Esophagus squamous epithelium (tissue), 5 donors: Measurements from ENCODE around the gene CMBL. TPM values are rescaled to one million over a fixed set of nuclear protein-coding genes. Genes with fewer than 3 reads are reported as not detected.
A peak's percentile ranks its signal among the peaks of the same experiment; 100 is the strongest.

Experiments used
- DNase-seq: peaks from one replicate; lab custom pipeline; 2025; lab: John Stamatoyannopoulos, UW
- H3K27ac ChIP-seq, 4 donors: fragments of 200-600 bp; sonication (generic); one replicate each; pipeline ENCODE4 v1.5.1; 2016 to 2019; ENCODE audit warnings: mild to moderate bottlenecking in 1 of 4
- H3K27me3 ChIP-seq, 4 donors: fragments of 200-600 bp; sonication (generic); 1 replicate in 3 of 4; 2 replicates in 1 of 4; pipeline versions ENCODE4 v1.5.1 to v1.6.0; 2017 to 2021; ENCODE audit warnings: antibody characterized with exemption in 1 of 4
- H3K36me3 ChIP-seq, 3 donors: fragments of 200-600 bp; sonication (generic); one replicate each; pipeline ENCODE4 v1.5.1; 2016 to 2019
- H3K4me1 ChIP-seq, 3 donors: fragments of 200-600 bp; sonication (generic); one replicate each; pipeline ENCODE4 v1.5.1; 2017 to 2019
- H3K4me3 ChIP-seq, 4 donors: fragments of 200-600 bp; sonication (generic); 1 replicate in 3 of 4; 2 replicates in 1 of 4; pipeline ENCODE4 v1.5.1; 2016 to 2019; ENCODE audit warnings: mild to moderate bottlenecking in 2 of 4, moderate library complexity in 1 of 4
- H3K9me3 ChIP-seq, 3 donors: fragments of 200-600 bp; sonication (generic); one replicate each; pipeline ENCODE4 v1.5.1; 2016 to 2019
- CTCF ChIP-seq, 6 experiments: fragments of 450-650 bp in 4 of 6; fragments of 200-600 bp in 2 of 6; sonication (generic) in 2 of 6; IDR thresholded peaks; one replicate each; pipeline ENCODE4 v1.5.1; 2016 to 2019; ENCODE audit warnings: antibody characterized with exemption in 6 of 6, mild to moderate bottlenecking in 4 of 6, moderate library complexity in 4 of 6
- POLR2A ChIP-seq, 4 donors: fragments of 450-650 bp; IDR thresholded peaks; one replicate each; pipeline ENCODE4 v1.6.1; 2017; ENCODE audit warnings: antibody characterized with exemption in 4 of 4, mild to moderate bottlenecking in 4 of 4, moderate library complexity in 3 of 4
- WGBS, 2 donors: methylation state at CpG; one replicate each; pipeline ENCODE4 v1.1.5; 2018; 5-methylcytosine and 5-hydroxymethylcytosine counted together
- intact Hi-C: fragments of 100-400 bp; cut with DNase I; formaldehyde crosslinking; loops from one replicate; pipeline ENCODE4 v1.15.0; 2022
- total RNA-seq, 4 donors: library from RNA; depleted of rRNA; stranded (reverse); fragments of >200 nt; gene quantifications; one replicate each; pipeline ENCODE4 v1.1.0, GENCODE V29; 2016
- donor health status: DM: yes; HTN: yes; CAD: no.

Gene CMBL
- total RNA-seq, 4 donors from 2014 or later = 1.1 to 2.1 (median 1.8) TPM

GRCh38 chr5:10331341-10331796 is 23.7 kb upstream of the CMBL start:
- Histone ChIP-seq H3K4me3 (no peak overlapping the region), H3K27me3 (peaks cover 0 to 25% (median 0%) of the 10 kb centered on the region in 4 donors), H3K9me3 (no peaks in the 10 kb centered on the region), H3K27ac (peak overlapping the region in 3 of 4 donors; percentile 20 to 68 (median 62)), H3K36me3 (no peaks in the 10 kb centered on the region), H3K4me1 (peaks cover 7 to 49% (median 22%) of the 10 kb centered on the region in 3 donors)
- no peak for DNase-seq
- TF ChIP-seq POLR2A (IDR thresholded peaks at IDR 0.05) (no peak), CTCF (IDR thresholded peaks at IDR 0.05) (no peak)
- WGBS, 2 donors = 59 to 62% methylated on average over 7 of the region's 7 CpGs
- intact Hi-C loops = no loop called here

GRCh38 chr5:10330511-10331230 is 23.0 kb upstream of the CMBL start:
- H3K27me3 ChIP-seq = peaks cover 0 to 25% (median 0%) of the 10 kb centered on the region in 4 donors
- no peak for DNase-seq
- TF ChIP-seq POLR2A (IDR thresholded peaks at IDR 0.05) = no peak
- TF ChIP-seq CTCF (IDR thresholded peaks at IDR 0.05) = no peak
- H3K4me3 ChIP-seq = no peak overlapping the region
- H3K27ac ChIP-seq = peak overlapping the region; percentile 1 to 68 (median 41)
- H3K36me3 ChIP-seq = no peaks in the 10 kb centered on the region
- intact Hi-C loops = no loop called here
- peaks cover 7 to 49% (median 22%) of the 10 kb centered on the region in 3 donors for H3K4me1 ChIP-seq
- 42 to 56% methylated on average over 8 to 10 of the region's 10 CpGs for WGBS, 2 donors
- no peaks in the 10 kb centered on the region for H3K9me3 ChIP-seq

GRCh38 chr5:10329820-10330481 is 22.2 kb upstream of the CMBL start:
- TF ChIP-seq POLR2A (IDR thresholded peaks at IDR 0.05) = no peak
- Histone ChIP-seq H3K36me3 (no peaks in the 10 kb centered on the region), H3K27ac (peak overlapping the region; percentile 1 to 68 (median 41)), H3K9me3 (no peaks in the 10 kb centered on the region), H3K4me3 (no peak overlapping the region), H3K27me3 (peaks cover 0 to 25% (median 0%) of the 10 kb centered on the region in 4 donors), H3K4me1 (peaks cover 7 to 49% (median 22%) of the 10 kb centered on the region in 3 donors)
- intact Hi-C loops = no loop called here
- no peak for DNase-seq
- WGBS, 2 donors = 59 to 89% methylated on average over 5 to 7 of the region's 7 CpGs

GRCh38 chr5:10329446-10329819 is 21.7 kb upstream of the CMBL start:
- Histone ChIP-seq H3K36me3 (no peaks in the 10 kb centered on the region), H3K27ac (peak overlapping the region in 2 of 4 donors; percentile 62 to 68), H3K4me1 (peaks cover 7 to 54% (median 22%) of the 10 kb centered on the region in 3 donors), H3K9me3 (no peaks in the 10 kb centered on the region), H3K4me3 (no peak overlapping the region), H3K27me3 (peaks cover 0 to 22% (median 0%) of the 10 kb centered on the region in 4 donors)
- 48 to 65% methylated on average over 2 of the region's 2 CpGs for WGBS, 2 donors
- intact Hi-C loops = no loop called here
- DNase-seq = no peak
- TF ChIP-seq POLR2A (IDR thresholded peaks at IDR 0.05) (no peak), CTCF (IDR thresholded peaks at IDR 0.05) (no peak)

GRCh38 chr5:10328323-10328722 is 20.6 kb upstream of the CMBL start:
- TF ChIP-seq POLR2A (IDR thresholded peaks at IDR 0.05) (no peak), CTCF (IDR thresholded peaks at IDR 0.05) (no peak)
- peaks cover 0 to 11% (median 0%) of the 10 kb centered on the region in 4 donors for H3K27me3 ChIP-seq
- DNase-seq = no peak
- H3K4me1 ChIP-seq = peaks cover 0 to 47% (median 22%) of the 10 kb centered on the region in 3 donors
- no peaks in the 10 kb centered on the region for H3K36me3 ChIP-seq
- H3K9me3 ChIP-seq = no peaks in the 10 kb centered on the region
- H3K4me3 ChIP-seq = no peak overlapping the region
- intact Hi-C loops = no loop called here
- 84 to 85% methylated on average over 5 of the region's 5 CpGs for WGBS, 2 donors
- no peak overlapping the region for H3K27ac ChIP-seq
